Measurements from ENCODE around the gene ST3GAL2. TPM values are rescaled to one million over a fixed set of nuclear protein-coding genes. Genes with fewer than 3 reads are reported as not detected.
A peak's percentile ranks its signal among the peaks of the same experiment; 100 is the strongest.

Gene ST3GAL2
- total RNA-seq, 1 experiment from 2014 or later, result 48.1 TPM

DNA sequence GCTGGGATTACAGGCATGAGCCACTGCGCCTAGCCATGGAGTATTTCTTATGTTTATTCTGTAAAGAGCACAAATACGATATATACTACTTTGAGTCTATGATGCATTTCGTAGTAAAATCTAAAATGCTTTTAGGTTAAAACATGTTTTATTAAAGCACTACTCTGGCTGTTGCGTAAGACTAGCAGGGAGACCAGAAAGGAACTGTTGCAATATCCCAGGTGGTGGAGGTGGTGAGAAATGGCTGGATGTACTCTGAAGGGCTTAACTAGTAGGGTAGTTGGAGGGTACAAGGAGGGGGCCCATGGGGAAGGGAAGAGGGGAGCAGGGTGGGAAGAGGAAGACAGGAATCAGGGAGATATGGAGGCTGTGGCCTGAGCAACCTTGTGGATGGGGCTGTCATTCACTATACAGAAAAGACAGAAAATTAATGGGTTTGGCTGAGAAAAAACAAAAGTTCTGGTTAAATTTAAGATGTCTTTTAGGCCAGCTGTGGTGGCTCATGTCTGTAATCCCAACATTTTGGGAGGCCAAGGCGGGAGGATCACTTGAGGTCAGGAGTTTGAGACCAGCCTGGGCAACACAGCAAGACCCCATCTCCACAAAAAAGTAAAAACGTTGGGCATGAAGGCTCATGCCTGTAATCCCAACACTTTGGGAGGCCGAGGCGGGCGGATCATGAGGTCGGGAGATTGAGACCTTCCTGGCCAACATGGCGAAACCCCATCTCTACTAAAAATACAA, 35.8 kb downstream of the ST3GAL2 start:
- H3K4me2 ChIP-seq (ENCODE audit: low read depth, low read length, poor library complexity, severe bottlenecking), result no peak overlapping the region
- H3K4me3 ChIP-seq (ENCODE audit: low read length), result no peak overlapping the region
- peak overlapping the region; percentile 96 for H3K27ac ChIP-seq (ENCODE audit: low read length)
- DNase-seq, result no peak
- no peaks in the 10 kb centered on the region for H3K9me2 ChIP-seq (replicated peaks; ENCODE audit: insufficient read depth, low read length)
- peaks cover 66% of the 10 kb centered on the region for H3K79me2 ChIP-seq (ENCODE audit: low read length)
- no peak overlapping the region for H2AFZ ChIP-seq (ENCODE audit: low read length)
- peaks cover 40% of the 10 kb centered on the region for H3K4me1 ChIP-seq (ENCODE audit: low read length)
- H3K9ac ChIP-seq (ENCODE audit: low read length), result no peak overlapping the region
- H3K27me3 ChIP-seq (ENCODE audit: low read length), result no peaks in the 10 kb centered on the region
- no peaks in the 10 kb centered on the region for H4K20me1 ChIP-seq (ENCODE audit: insufficient read depth, low read depth, low read length)
- no peaks in the 10 kb centered on the region for H3K9me3 ChIP-seq (ENCODE audit: low read length)
- H3K36me3 ChIP-seq (ENCODE audit: insufficient read depth, low read length), result peaks cover 10% of the 10 kb centered on the region; the same call in 1 of the 2 replicates

- Histone ChIP-seq H3K4me2 (ENCODE audit: low read depth, low read length, poor library complexity, severe bottlenecking) (no peak overlapping the region), H3K36me3 (ENCODE audit: insufficient read depth, low read length) (peaks cover 3% of the 10 kb centered on the region; the same call in 1 of the 2 replicates), H4K20me1 (ENCODE audit: insufficient read depth, low read depth, low read length) (no peaks in the 10 kb centered on the region), H3K9me2 (replicated peaks; ENCODE audit: insufficient read depth, low read length) (no peaks in the 10 kb centered on the region), H2AFZ (ENCODE audit: low read length) (no peak overlapping the region), H3K4me1 (ENCODE audit: low read length) (peaks cover 21% of the 10 kb centered on the region), H3K9ac (ENCODE audit: low read length) (no peak overlapping the region), H3K27ac (ENCODE audit: low read length) (no peak overlapping the region), H3K9me3 (ENCODE audit: low read length) (no peaks in the 10 kb centered on the region), H3K4me3 (ENCODE audit: low read length) (no peak overlapping the region), H3K27me3 (ENCODE audit: low read length) (no peaks in the 10 kb centered on the region), H3K79me2 (ENCODE audit: low read length) (peaks cover 39% of the 10 kb centered on the region)
- DNase-seq, result no peak
Observed at GRCh38 chr16:70399951-70400350, 38.9 kb downstream of the ST3GAL2 start.

DNA sequence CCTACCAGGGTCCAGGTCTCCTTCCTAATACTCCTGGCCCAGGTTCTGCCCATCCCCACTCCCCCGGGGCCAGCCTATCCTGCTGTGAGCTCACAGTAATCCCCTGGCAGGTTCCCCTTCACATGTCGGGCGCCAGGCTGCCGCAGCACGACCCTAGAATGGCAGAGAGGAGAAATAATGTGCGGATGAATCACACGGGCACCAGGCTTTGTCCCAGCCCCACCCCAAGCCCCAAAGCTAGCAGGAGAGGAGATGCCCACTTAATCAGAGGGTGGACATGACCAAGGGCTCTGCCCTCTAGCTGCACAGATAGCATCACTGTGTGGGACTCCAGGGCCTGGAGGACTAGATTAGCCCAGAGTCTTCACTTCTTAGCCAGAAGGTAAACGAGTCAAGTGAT, 39.5 kb downstream of the ST3GAL2 start:
- Histone ChIP-seq H3K4me1 (ENCODE audit: low read length) (peaks cover 16% of the 10 kb centered on the region), H3K27ac (ENCODE audit: low read length) (0 out of 2 replicates have a peak overlapping the region, but pooled peaks have one; percentile 3), H3K9me2 (replicated peaks; ENCODE audit: insufficient read depth, low read length) (no peaks in the 10 kb centered on the region), H3K79me2 (ENCODE audit: low read length) (peaks cover 45% of the 10 kb centered on the region), H3K4me2 (ENCODE audit: low read depth, low read length, poor library complexity, severe bottlenecking) (no peak overlapping the region), H3K9ac (ENCODE audit: low read length) (no peak overlapping the region), H3K27me3 (ENCODE audit: low read length) (no peaks in the 10 kb centered on the region), H4K20me1 (ENCODE audit: insufficient read depth, low read depth, low read length) (no peaks in the 10 kb centered on the region), H3K36me3 (ENCODE audit: insufficient read depth, low read length) (peaks cover 9% of the 10 kb centered on the region; the same call in 1 of the 2 replicates), H2AFZ (ENCODE audit: low read length) (no peak overlapping the region), H3K9me3 (ENCODE audit: low read length) (no peaks in the 10 kb centered on the region), H3K4me3 (ENCODE audit: low read length) (no peak overlapping the region)
- no peak for DNase-seq

DNA sequence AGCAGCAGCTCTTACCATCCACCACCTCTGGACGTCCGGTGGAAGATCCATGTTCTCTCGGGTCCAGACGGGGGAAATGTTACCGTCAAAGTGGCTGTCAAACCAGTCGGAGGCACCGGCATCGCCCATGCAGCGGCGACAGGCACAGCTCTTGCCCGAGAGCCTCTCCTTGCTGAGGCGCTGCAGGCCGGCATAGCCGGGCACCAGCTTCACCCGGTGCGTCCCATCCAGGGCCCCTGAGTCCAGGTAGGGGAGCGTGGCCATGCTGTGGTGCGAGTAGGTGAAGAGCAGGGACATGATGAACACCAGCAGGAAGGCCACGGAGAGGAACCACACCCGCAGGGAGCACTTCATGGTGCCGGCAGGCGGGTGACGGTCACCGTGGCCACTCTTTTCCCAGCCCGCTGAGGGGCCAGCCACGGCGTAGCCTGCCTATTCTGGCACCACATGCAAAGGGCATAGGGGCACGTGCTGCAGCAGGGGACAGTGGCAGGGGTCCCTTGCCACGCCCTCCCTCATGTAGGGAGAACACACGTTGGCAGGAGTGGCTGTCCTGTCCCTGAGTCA, 40.6 kb downstream of the ST3GAL2 start:
- H3K27ac ChIP-seq (ENCODE audit: low read length), result no peak overlapping the region
- H3K4me1 ChIP-seq (ENCODE audit: low read length), result peaks cover 7% of the 10 kb centered on the region
- no peak overlapping the region for H3K9ac ChIP-seq (ENCODE audit: low read length)
- no peak overlapping the region for H3K4me3 ChIP-seq (ENCODE audit: low read length)
- no peaks in the 10 kb centered on the region for H3K9me2 ChIP-seq (replicated peaks; ENCODE audit: insufficient read depth, low read length)
- peaks cover 40% of the 10 kb centered on the region for H3K79me2 ChIP-seq (ENCODE audit: low read length)
- no peak overlapping the region for H2AFZ ChIP-seq (ENCODE audit: low read length)
- no peaks in the 10 kb centered on the region for H4K20me1 ChIP-seq (ENCODE audit: insufficient read depth, low read depth, low read length)
- no peaks in the 10 kb centered on the region for H3K9me3 ChIP-seq (ENCODE audit: low read length)
- no peak overlapping the region for H3K4me2 ChIP-seq (ENCODE audit: low read depth, low read length, poor library complexity, severe bottlenecking)
- DNase-seq, result no peak
- no peaks in the 10 kb centered on the region for H3K27me3 ChIP-seq (ENCODE audit: low read length)
- peaks cover 17% of the 10 kb centered on the region for H3K36me3 ChIP-seq (ENCODE audit: insufficient read depth, low read length)

- no peaks in the 10 kb centered on the region for H3K9me2 ChIP-seq (replicated peaks; ENCODE audit: insufficient read depth, low read length)
- no peak overlapping the region for H3K9ac ChIP-seq (ENCODE audit: low read length)
- H2AFZ ChIP-seq (ENCODE audit: low read length), result no peak overlapping the region
- no peaks in the 10 kb centered on the region for H4K20me1 ChIP-seq (ENCODE audit: insufficient read depth, low read depth, low read length)
- H3K79me2 ChIP-seq (ENCODE audit: low read length), result peaks cover 26% of the 10 kb centered on the region
- H3K4me3 ChIP-seq (ENCODE audit: low read length), result no peak overlapping the region
- H3K36me3 ChIP-seq (ENCODE audit: insufficient read depth, low read length), result peaks cover 22% of the 10 kb centered on the region
- H3K4me1 ChIP-seq (ENCODE audit: low read length), result peaks cover 12% of the 10 kb centered on the region
- no peak overlapping the region for H3K4me2 ChIP-seq (ENCODE audit: low read depth, low read length, poor library complexity, severe bottlenecking)
- H3K27me3 ChIP-seq (ENCODE audit: low read length), result no peaks in the 10 kb centered on the region
- H3K9me3 ChIP-seq (ENCODE audit: low read length), result no peaks in the 10 kb centered on the region
- peak overlapping the region; percentile 39; the same call in 1 of the 2 replicates for H3K27ac ChIP-seq (ENCODE audit: low read length)
- peak; percentile 65 for DNase-seq
Observed at GRCh38 chr16:70396246-70396904, 42.5 kb downstream of the ST3GAL2 start.

- H3K4me2 ChIP-seq (ENCODE audit: low read depth, low read length, poor library complexity, severe bottlenecking), result no peak overlapping the region
- H3K27ac ChIP-seq (ENCODE audit: low read length), result no peak overlapping the region
- peaks cover 25% of the 10 kb centered on the region for H3K36me3 ChIP-seq (ENCODE audit: insufficient read depth, low read length)
- no peaks in the 10 kb centered on the region for H4K20me1 ChIP-seq (ENCODE audit: insufficient read depth, low read depth, low read length)
- no peaks in the 10 kb centered on the region for H3K27me3 ChIP-seq (ENCODE audit: low read length)
- H3K4me1 ChIP-seq (ENCODE audit: low read length), result peaks cover 12% of the 10 kb centered on the region
- H3K4me3 ChIP-seq (ENCODE audit: low read length), result no peak overlapping the region
- no peaks in the 10 kb centered on the region for H3K9me3 ChIP-seq (ENCODE audit: low read length)
- H3K9me2 ChIP-seq (replicated peaks; ENCODE audit: insufficient read depth, low read length), result no peaks in the 10 kb centered on the region
- peak; percentile 83 for DNase-seq
- no peak overlapping the region for H3K9ac ChIP-seq (ENCODE audit: low read length)
- H2AFZ ChIP-seq (ENCODE audit: low read length), result no peak overlapping the region
- peaks cover 22% of the 10 kb centered on the region for H3K79me2 ChIP-seq (ENCODE audit: low read length)
Observed at GRCh38 chr16:70395345-70395901, 43.5 kb downstream of the ST3GAL2 start.

GRCh38 chr16:70394853-70395252, 44.0 kb downstream of the ST3GAL2 start:
- Histone ChIP-seq H3K4me1 (ENCODE audit: low read length) (peaks cover 12% of the 10 kb centered on the region), H3K36me3 (ENCODE audit: insufficient read depth, low read length) (peaks cover 25% of the 10 kb centered on the region), H3K27me3 (ENCODE audit: low read length) (no peaks in the 10 kb centered on the region), H4K20me1 (ENCODE audit: insufficient read depth, low read depth, low read length) (no peaks in the 10 kb centered on the region), H3K9ac (ENCODE audit: low read length) (no peak overlapping the region), H3K9me2 (replicated peaks; ENCODE audit: insufficient read depth, low read length) (no peaks in the 10 kb centered on the region), H3K4me2 (ENCODE audit: low read depth, low read length, poor library complexity, severe bottlenecking) (no peak overlapping the region), H3K4me3 (ENCODE audit: low read length) (no peak overlapping the region), H2AFZ (ENCODE audit: low read length) (no peak overlapping the region), H3K79me2 (ENCODE audit: low read length) (peaks cover 17% of the 10 kb centered on the region), H3K9me3 (ENCODE audit: low read length) (no peaks in the 10 kb centered on the region), H3K27ac (ENCODE audit: low read length) (no peak overlapping the region)
- DNase-seq, result no peak

DNA sequence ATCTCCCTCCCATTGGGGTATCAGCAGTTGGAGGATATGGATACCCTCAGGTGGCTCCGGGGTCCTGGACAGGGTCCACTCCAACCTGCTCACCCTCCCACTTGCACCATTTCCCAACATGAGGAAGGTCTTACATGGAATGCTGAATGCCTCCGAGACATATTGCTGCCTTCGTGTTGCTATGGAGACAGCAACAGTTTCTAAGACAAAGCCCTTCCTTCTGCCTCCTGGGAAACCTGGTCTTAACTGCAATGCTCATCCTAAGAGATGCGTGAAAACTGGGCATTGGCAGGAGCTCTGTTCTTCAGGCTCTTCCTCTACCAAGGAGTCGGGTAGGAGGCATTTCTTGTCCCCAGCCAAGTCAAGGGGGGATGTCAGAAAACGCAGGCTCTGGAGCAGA, 45.2 kb downstream of the ST3GAL2 start:
- Histone ChIP-seq H3K79me2 (ENCODE audit: low read length) (peaks cover 15% of the 10 kb centered on the region), H3K27me3 (ENCODE audit: low read length) (no peaks in the 10 kb centered on the region), H3K9me3 (ENCODE audit: low read length) (no peaks in the 10 kb centered on the region), H3K4me2 (ENCODE audit: low read depth, low read length, poor library complexity, severe bottlenecking) (no peak overlapping the region), H3K9ac (ENCODE audit: low read length) (no peak overlapping the region), H2AFZ (ENCODE audit: low read length) (no peak overlapping the region), H4K20me1 (ENCODE audit: insufficient read depth, low read depth, low read length) (no peaks in the 10 kb centered on the region), H3K4me3 (ENCODE audit: low read length) (no peak overlapping the region), H3K9me2 (replicated peaks; ENCODE audit: insufficient read depth, low read length) (no peaks in the 10 kb centered on the region), H3K27ac (ENCODE audit: low read length) (no peak overlapping the region), H3K36me3 (ENCODE audit: insufficient read depth, low read length) (peaks cover 25% of the 10 kb centered on the region), H3K4me1 (ENCODE audit: low read length) (peaks cover 12% of the 10 kb centered on the region)
- no peak for DNase-seq
